Cardiac muscle cell (in vitro differentiated cells and primary cell): Measurements from ENCODE around the gene CCDC34. TPM values are rescaled to one million over a fixed set of nuclear protein-coding genes. Genes with fewer than 3 reads are reported as not detected.
"Not testable (repeated sequence)": the region's sequence is repeated elsewhere in the genome, so short reads cannot be mapped to it uniquely, and the experiment has no call there.

ENCODE experiments used
- DNase-seq, 2 donors: peaks; one replicate each; pipeline versions ENCODE4 v3.0.0 to v3.0.0-alpha.2; 2010 to 2017; ENCODE audit warnings: low read depth in 1 of 2, low spot score in 1 of 2
- H3K27ac ChIP-seq: fragments of 200-600 bp; sonication (generic); 2 replicates; pipeline ENCODE4 v1.5.1; 2016
- H3K27me3 ChIP-seq: fragments of 200-600 bp; sonication (generic); 2 replicates; pipeline ENCODE4 v1.6.0; 2016; ENCODE audit warnings: control low read depth
- H3K36me3 ChIP-seq: fragments of 200-600 bp; sonication (generic); 2 replicates; pipeline ENCODE4 v1.5.1; 2016; ENCODE audit warnings: control low read depth
- H3K4me1 ChIP-seq: fragments of 200-600 bp; sonication (generic); 2 replicates; pipeline ENCODE4 v1.8.1; 2017; ENCODE audit warnings: low read depth, mild to moderate bottlenecking, mixed run types
- H3K4me3 ChIP-seq: fragments of 200-600 bp; sonication (generic); 2 replicates; pipeline ENCODE4 v1.5.1; 2016; ENCODE audit warnings: mild to moderate bottlenecking
- H3K9me3 ChIP-seq: fragments of 200-600 bp; sonication (generic); 2 replicates; pipeline ENCODE4 v1.5.1; 2017; ENCODE audit warnings: low read depth, mild to moderate bottlenecking, control low read depth
- CTCF ChIP-seq: IDR thresholded peaks from 2 replicates; pipeline ENCODE4 v1.5.1; 2012; ENCODE audit warnings: low read depth, mild to moderate bottlenecking, low read length
- polyA plus RNA-seq: library from polyadenylated mRNA; unstranded; fragments of >200 nt; fragmentation: Nextera tagmentation; extraction: Ambion mirVana; gene quantifications from 2 replicates; pipeline ENCODE4 v1.2.1, GENCODE V29; 2016
- total RNA-seq: library from RNA; depleted of rRNA; stranded (reverse); fragments of >200 nt; gene quantifications from 2 replicates; pipeline ENCODE4 v1.2.3, GENCODE V29; 2016

CCDC34 gene
- total and polyA plus RNA-seq, 2 experiments from 2014 or later, result 12.8 to 21.1 TPM

- DNase-seq, result no peak
- peaks cover 28% of the 10 kb centered on the region for H3K4me1 ChIP-seq
- no peak overlapping the region for H3K4me3 ChIP-seq
- TF ChIP-seq CTCF, result no peak
- peak overlapping the region; percentile 70 for H3K27ac ChIP-seq
- no peaks in the 10 kb centered on the region for H3K9me3 ChIP-seq
- H3K27me3 ChIP-seq, result no peaks in the 10 kb centered on the region
- H3K36me3 ChIP-seq, result no peaks in the 10 kb centered on the region
Measured at GRCh38 chr11:27348340-27348873, 14.6 kb downstream of the CCDC34 start.

GRCh38 chr11:27347359-27348339, 15.4 kb downstream of the CCDC34 start:
- no peak for TF ChIP-seq CTCF
- H3K27me3 ChIP-seq, result no peaks in the 10 kb centered on the region
- H3K36me3 ChIP-seq, result no peaks in the 10 kb centered on the region
- no peak overlapping the region for H3K27ac ChIP-seq
- H3K9me3 ChIP-seq, result no peaks in the 10 kb centered on the region
- peaks cover 28% of the 10 kb centered on the region for H3K4me1 ChIP-seq
- no peak for DNase-seq
- H3K4me3 ChIP-seq, result no peak overlapping the region

- H3K27me3 ChIP-seq, result no peaks in the 10 kb centered on the region
Measured at GRCh38 chr11:27339941-27340340, 23.1 kb downstream of the CCDC34 start.

DNA sequence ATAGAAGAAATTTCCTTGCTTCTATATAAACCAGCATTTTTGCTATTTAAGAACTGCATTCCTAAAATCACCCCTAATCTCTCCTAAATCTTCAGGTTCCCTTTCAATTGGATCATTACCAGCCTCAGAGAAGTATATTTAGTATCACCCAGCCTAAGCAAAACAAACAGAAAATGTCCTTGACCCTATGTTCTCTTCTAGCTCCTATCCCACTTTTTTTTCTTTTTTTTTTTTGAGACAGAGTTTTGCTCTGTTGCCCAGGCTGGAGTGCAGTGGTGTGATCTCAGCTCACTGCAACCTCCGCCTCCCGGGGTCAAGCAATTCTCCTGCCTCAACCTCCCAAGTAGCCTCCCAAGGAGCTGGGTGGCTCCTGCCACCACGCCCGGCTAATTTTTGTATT, 28.3 kb downstream of the CCDC34 start:
- not testable (repeated sequence) for H3K27me3 ChIP-seq, H3K36me3 ChIP-seq, DNase-seq, H3K27ac ChIP-seq, H3K9me3 ChIP-seq, H3K4me3 ChIP-seq
- H3K4me1 ChIP-seq, result peaks cover 18% of the 10 kb centered on the region

More at GRCh38 chr11:27339941-27340340, 23.1 kb downstream of the CCDC34 start:
- Histone ChIP-seq H3K27ac (peak overlapping the region; percentile 72), H3K36me3 (no peaks in the 10 kb centered on the region), H3K4me3 (no peak overlapping the region), H3K4me1 (peaks cover 21% of the 10 kb centered on the region), H3K9me3 (no peaks in the 10 kb centered on the region)
- no peak for TF ChIP-seq CTCF
- peak in 1 of 2 donors; percentile 91 for DNase-seq

GRCh38 chr11:27331981-27332380, 31.0 kb downstream of the CCDC34 start:
- no peak for TF ChIP-seq CTCF
- peak overlapping the region; percentile 34 for H3K27ac ChIP-seq
- peaks cover 12% of the 10 kb centered on the region for H3K4me1 ChIP-seq
- no peaks in the 10 kb centered on the region for H3K9me3 ChIP-seq
- DNase-seq, result peak in 1 of 2 donors; percentile 56
- H3K4me3 ChIP-seq, result no peak overlapping the region
- no peaks in the 10 kb centered on the region for H3K36me3 ChIP-seq
- no peaks in the 10 kb centered on the region for H3K27me3 ChIP-seq
